Heart left ventricle (tissue), 13 donors: ENCODE measurements around the gene FAR2.

Experiments used
- CTCF ChIP-seq, 12 donors: fragments of 200-600 bp; sonication (generic) in 4 of 12; IDR thresholded peaks; one replicate each; pipeline versions ENCODE4 v1.5.0 to v1.8.0; 2018 to 2022; ENCODE audit warnings: antibody characterized with exemption in 12 of 12, mild to moderate bottlenecking in 5 of 12
- POLR2A ChIP-seq, 2 donors: fragments of 450-650 bp; IDR thresholded peaks; one replicate each; pipeline ENCODE4 v1.6.1; 2017; ENCODE audit warnings: antibody characterized with exemption in 2 of 2, mild to moderate bottlenecking in 2 of 2, moderate library complexity in 2 of 2
- donor health status: ischemic (EF 13 %, LVEDD 7.1; RV severe dilation, severe dysfunction).
- donor health status: DM: no; HTN: yes; CAD: no.
- donor health status: DM: no; HTN: no; CAD: no.
- donor health status: ischemic (EF 25% LVEDD 6.9; RV normal size, moderate dysfunction).
- donor health status: ischemic (EF 25% LVEDD 5.7; RV mildly dilated, moderate dysfunction).
- donor health status: ischemic (EF 35%, LVEDD 5.7; RV mildly dilated, moderate dysfunction).
- donor health status: nonischemic (EF 11% LVEDD 7.7; RV severe dilation, severe dysfunction).
- donor health status: DM: yes; HTN: yes; CAD: no.
- donor health status: PGD.
- donor health status: ischemic (EF 29% LVEDD 5.4; RV normal size, mild dysfunction).
- donor health status: nonischemic (EF 23%, LVEDD 6.1; RV moderate dilation, normal function).

GRCh38 chr12:29163146-29163545, 14.1 kb downstream of the FAR2 start:
- TF ChIP-seq POLR2A (IDR thresholded peaks at IDR 0.05) (no peak), CTCF (IDR thresholded peaks at IDR 0.05) (no peak)
